Calu3 (cell line): ENCODE results near the gene STPG2. TPM values are rescaled to one million over a fixed set of nuclear protein-coding genes. Genes with fewer than 3 reads are reported as not detected.

Experiments
- BruUV-seq: library from RNA; stranded (reverse); fragments of 400-500 nt; replicated peaks from 2 replicates; lab custom pipeline; 2021; lab: Mats Ljungman, UMichigan
- CTCF ChIA-PET: fragments of 300-600 bp; sonication (Branson Sonifier 250); formaldehyde crosslinking; loops from one replicate; lab custom pipeline; 2022; ENCODE audit warnings: antibody characterized with exemption; lab: Charles Lee
- DNase-seq: peaks from one replicate; pipeline ENCODE4 v3.0.0; 2022
- H3K27ac Mint-ChIP-seq: one replicate; pipeline ENCODE4 v1.8.0; 2022; ENCODE audit warnings: mixed read lengths; ENCODE audit not compliant: unreplicated experiment
- H3K27me3 Mint-ChIP-seq: one replicate; pipeline ENCODE4 v1.8.0; 2022; ENCODE audit warnings: mixed read lengths; ENCODE audit not compliant: unreplicated experiment
- H3K36me3 Mint-ChIP-seq: one replicate; pipeline ENCODE4 v1.8.0; 2022; ENCODE audit warnings: mild to moderate bottlenecking, moderate library complexity, mixed read lengths; ENCODE audit not compliant: insufficient read depth, unreplicated experiment
- H3K4me1 Mint-ChIP-seq: one replicate; pipeline ENCODE4 v1.8.0; 2022; ENCODE audit warnings: mild to moderate bottlenecking, low read depth, mixed read lengths; ENCODE audit not compliant: unreplicated experiment
- H3K4me3 Mint-ChIP-seq: one replicate; pipeline ENCODE4 v1.8.0; 2022; ENCODE audit warnings: mild to moderate bottlenecking, low read depth, moderate library complexity, mixed read lengths; ENCODE audit not compliant: unreplicated experiment
- H3K9me3 Mint-ChIP-seq: one replicate; pipeline ENCODE4 v1.8.0; 2022; ENCODE audit warnings: low read depth, mixed read lengths; ENCODE audit not compliant: unreplicated experiment
- intact Hi-C: fragments of 100-400 bp; cut with micrococcal nuclease; formaldehyde crosslinking; loops from one replicate; pipeline ENCODE4 v1.10.0; 2022; ENCODE audit not compliant: unreplicated experiment
- total RNA-seq: library from RNA; stranded (reverse); gene quantifications from 2 replicates; pipeline ENCODE4 v1.2.3, GENCODE V29; 2022
- TF ChIP-seq, protein P1 (sequence below): fragments of 200-600 bp; IDR thresholded peaks from one replicate; pipeline ENCODE4 v1.8.0; 2022; ENCODE audit warnings: antibody characterized with exemption; ENCODE audit not compliant: unreplicated experiment

Gene STPG2
- total RNA-seq, 1 experiment from 2014 or later, result not detected

- BruUV-seq, result no TSS peak
- TF ChIP-seq, protein P1, sequence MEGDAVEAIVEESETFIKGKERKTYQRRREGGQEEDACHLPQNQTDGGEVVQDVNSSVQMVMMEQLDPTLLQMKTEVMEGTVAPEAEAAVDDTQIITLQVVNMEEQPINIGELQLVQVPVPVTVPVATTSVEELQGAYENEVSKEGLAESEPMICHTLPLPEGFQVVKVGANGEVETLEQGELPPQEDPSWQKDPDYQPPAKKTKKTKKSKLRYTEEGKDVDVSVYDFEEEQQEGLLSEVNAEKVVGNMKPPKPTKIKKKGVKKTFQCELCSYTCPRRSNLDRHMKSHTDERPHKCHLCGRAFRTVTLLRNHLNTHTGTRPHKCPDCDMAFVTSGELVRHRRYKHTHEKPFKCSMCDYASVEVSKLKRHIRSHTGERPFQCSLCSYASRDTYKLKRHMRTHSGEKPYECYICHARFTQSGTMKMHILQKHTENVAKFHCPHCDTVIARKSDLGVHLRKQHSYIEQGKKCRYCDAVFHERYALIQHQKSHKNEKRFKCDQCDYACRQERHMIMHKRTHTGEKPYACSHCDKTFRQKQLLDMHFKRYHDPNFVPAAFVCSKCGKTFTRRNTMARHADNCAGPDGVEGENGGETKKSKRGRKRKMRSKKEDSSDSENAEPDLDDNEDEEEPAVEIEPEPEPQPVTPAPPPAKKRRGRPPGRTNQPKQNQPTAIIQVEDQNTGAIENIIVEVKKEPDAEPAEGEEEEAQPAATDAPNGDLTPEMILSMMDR, result no peak
- Mint-ChIP-seq H3K4me1 (no peaks in the 10 kb centered on the region), H3K36me3 (no peaks in the 10 kb centered on the region), H3K27me3 (no peaks in the 10 kb centered on the region), H3K9me3 (no peaks in the 10 kb centered on the region), H3K4me3 (no peak overlapping the region), H3K27ac (no peak overlapping the region)
- intact Hi-C loops, result no loop called here
- CTCF ChIA-PET, result no interaction called here
- DNase-seq, result no peak
Observed at GRCh38 chr4:97770222-97770621, 373.1 kb downstream of the STPG2 start.

GRCh38 chr4:97762115-97762512 is 381.2 kb downstream of the STPG2 start:
- Mint-ChIP-seq H3K4me1 (peaks cover 10% of the 10 kb centered on the region), H3K9me3 (no peaks in the 10 kb centered on the region), H3K4me3 (no peak overlapping the region), H3K36me3 (no peaks in the 10 kb centered on the region), H3K27me3 (no peaks in the 10 kb centered on the region), H3K27ac (no peak overlapping the region)
- CTCF ChIA-PET, result no interaction called here
- BruUV-seq, result no TSS peak
- intact Hi-C loops, result no loop called here
- DNase-seq, result no peak
- TF ChIP-seq, protein P1, result no peak

- TF ChIP-seq, protein P1, result no peak
- Mint-ChIP-seq H3K4me3 (no peak overlapping the region), H3K27ac (no peak overlapping the region), H3K9me3 (no peaks in the 10 kb centered on the region), H3K4me1 (peaks cover 10% of the 10 kb centered on the region), H3K27me3 (no peaks in the 10 kb centered on the region), H3K36me3 (no peaks in the 10 kb centered on the region)
- CTCF ChIA-PET, result no interaction called here
- intact Hi-C loops, result no loop called here
- no TSS peak for BruUV-seq
- DNase-seq, result no peak
Observed at GRCh38 chr4:97761445-97762114, 381.7 kb downstream of the STPG2 start.

GRCh38 chr4:97759785-97760184 is 383.5 kb downstream of the STPG2 start:
- no TSS peak for BruUV-seq
- Mint-ChIP-seq H3K27me3 (no peaks in the 10 kb centered on the region), H3K27ac (no peak overlapping the region), H3K4me1 (peaks cover 10% of the 10 kb centered on the region), H3K4me3 (no peak overlapping the region), H3K9me3 (peaks cover 3% of the 10 kb centered on the region), H3K36me3 (no peaks in the 10 kb centered on the region)
- CTCF ChIA-PET, result interaction anchor here (0.5 kb wide), 1 partner anchor 1048 kb away, joined by 4 read pairs; no protein-coding TSS in a partner anchor
- DNase-seq, result no peak
- TF ChIP-seq, protein P1, result no peak
- intact Hi-C loops, result no loop called here
